Keratinocyte (primary cell): ENCODE data around the gene FSIP1. TPM values are rescaled to one million over a fixed set of nuclear protein-coding genes. Genes with fewer than 3 reads are reported as not detected.

Experiments used
- DNase-seq: peaks from one replicate; pipeline ENCODE4 v3.0.0-alpha.2; 2011; ENCODE audit warnings: low read depth, missing footprints, low spot score
- FAIRE-seq: peaks from 2 replicates; lab custom pipeline; 2011; peaks lifted over from hg19 to GRCh38; lab: Jason Lieb, UNC
- H2AFZ ChIP-seq: 2 replicates; pipeline ENCODE4 v1.6.0; 2012; ENCODE audit warnings: low read length, control low read depth, inconsistent platforms; ENCODE audit not compliant: control insufficient read depth
- H3K27ac ChIP-seq: 2 replicates; pipeline ENCODE4 v1.5.1; 2011; ENCODE audit warnings: low read length; ENCODE audit not compliant: control insufficient read depth, insufficient read depth
- H3K27me3 ChIP-seq: 3 replicates; pipeline ENCODE4 v1.6.0; 2011; ENCODE audit warnings: low read length; ENCODE audit not compliant: control insufficient read depth, insufficient read depth; ENCODE audit errors: extremely low read depth
- H3K36me3 ChIP-seq, 2 experiments: 2 replicates in 1 of 2; 3 replicates in 1 of 2; pipeline ENCODE4 v1.5.1; 2011; ENCODE audit warnings: low read length in 2 of 2, mild to moderate bottlenecking in 1 of 2; ENCODE audit not compliant: control insufficient read depth in 2 of 2, insufficient read depth in 2 of 2; ENCODE audit errors: extremely low read depth in 1 of 2
- H3K4me1 ChIP-seq: 3 replicates; pipeline ENCODE4 v1.5.1; 2011; ENCODE audit warnings: low read length; ENCODE audit not compliant: control insufficient read depth, insufficient read depth; ENCODE audit errors: extremely low read depth
- H3K4me2 ChIP-seq: 3 replicates; pipeline ENCODE4 v1.6.0; 2011; ENCODE audit warnings: low read depth, low read length; ENCODE audit not compliant: control insufficient read depth, insufficient read depth; ENCODE audit errors: extremely low read depth
- H3K4me3 ChIP-seq, 3 experiments: fragments of 200-600 bp in 1 of 3; sonication (generic) in 1 of 3; 2 replicates in 2 of 3; 3 replicates in 1 of 3; pipeline ENCODE4 v1.5.1; 2011 to 2016; ENCODE audit warnings: low read length in 3 of 3, mild to moderate bottlenecking in 3 of 3, control low read depth in 2 of 3, inconsistent platforms in 1 of 3, low read depth in 1 of 3, mixed read lengths in 1 of 3, mixed run types in 1 of 3, moderate library complexity in 1 of 3; ENCODE audit not compliant: control insufficient read depth in 2 of 3, insufficient read depth in 2 of 3; ENCODE audit errors: extremely low read depth in 1 of 3
- H3K79me2 ChIP-seq: 2 replicates; pipeline ENCODE4 v1.6.0; 2012; ENCODE audit warnings: low read length; ENCODE audit not compliant: control insufficient read depth, insufficient read depth
- H3K9ac ChIP-seq: 3 replicates; pipeline ENCODE4 v1.6.0; 2011; ENCODE audit warnings: low read length; ENCODE audit not compliant: control insufficient read depth, insufficient read depth; ENCODE audit errors: extremely low read depth
- H3K9me1 ChIP-seq: 3 replicates; pipeline ENCODE4 v1.6.0; 2011; ENCODE audit warnings: low read length; ENCODE audit not compliant: control insufficient read depth, insufficient read depth; ENCODE audit errors: extremely low read depth
- H3K9me3 ChIP-seq: 2 replicates; pipeline ENCODE4 v1.5.1; 2012; ENCODE audit warnings: low read depth, low read length; ENCODE audit not compliant: control insufficient read depth
- H4K20me1 ChIP-seq: 3 replicates; pipeline ENCODE4 v1.6.0; 2011; ENCODE audit warnings: low read length; ENCODE audit not compliant: control insufficient read depth, insufficient read depth; ENCODE audit errors: extremely low read depth
- CTCF ChIP-seq, 3 experiments: IDR thresholded peaks in 1 of 3; conservative IDR thresholded peaks in 1 of 3; optimal IDR thresholded peaks in 1 of 3; 2 replicates in 2 of 3; 3 replicates in 1 of 3; pipeline versions ENCODE3 to v1.5.1; 2011; ENCODE audit warnings: low read length in 3 of 3, mild to moderate bottlenecking in 3 of 3, moderate library complexity in 2 of 3, control low read depth in 1 of 3, inconsistent platforms in 1 of 3; ENCODE audit not compliant: insufficient read depth in 2 of 3; ENCODE audit errors: extremely low read depth in 1 of 3
- EZH2 ChIP-seq: IDR thresholded peaks from one replicate; pipeline ENCODE4 v1.6.1; 2012; ENCODE audit warnings: inconsistent platforms, mild to moderate bottlenecking, low read length, moderate library complexity
- dilution Hi-C: fragments of 300-500 bp; cut with MboI; formaldehyde crosslinking; loops from one replicate; pipeline ENCODE4 v1.7.0; 2020; ENCODE audit warnings: low sequenced_read_pairs; ENCODE audit not compliant: extremely low pct_ligation_motif_present
- polyA plus RNA-seq, 5 experiments: library from polyadenylated mRNA; depleted of rRNA in 3 of 5; stranded (reverse) in 3 of 5; stranded (forward) in 1 of 5; unstranded in 1 of 5; fragments of >200 nt; gene quantifications; 1 replicate in 1 of 5; 2 replicates in 3 of 5; 3 replicates in 1 of 5; pipeline versions ENCODE4 v1.2.1 to v1.2.3, GENCODE V29; 2011 to 2012; ENCODE audit warnings: missing spikeins in 2 of 5, low read depth in 1 of 5, low replicate concordance in 1 of 5

Gene FSIP1
- polyA plus RNA-seq, 1 donor (not counting 4 experiments of a cell fraction or from before 2014, with no cell fraction given), result 1.5 TPM

GRCh38 chr15:39793923-39794322, 11.3 kb upstream of the FSIP1 start:
- Histone ChIP-seq H3K9me1 (no peaks in the 10 kb centered on the region), H3K9ac (no peak overlapping the region), H3K4me3 (no peak overlapping the region), H2AFZ (no peak overlapping the region), H4K20me1 (no peaks in the 10 kb centered on the region), H3K9me3 (no peaks in the 10 kb centered on the region), H3K27me3 (no peaks in the 10 kb centered on the region), H3K79me2 (no peaks in the 10 kb centered on the region), H3K4me1 (no peaks in the 10 kb centered on the region), H3K27ac (no peak overlapping the region), H3K36me3 (no peaks in the 10 kb centered on the region), H3K4me2 (no peak overlapping the region)
- dilution Hi-C loops, result no loop called here
- FAIRE-seq (no peak), DNase-seq (no peak)
- no peak for TF ChIP-seq CTCF (optimal IDR thresholded peaks at IDR 0.05 in 1 of 3, IDR thresholded peaks at IDR 0.05 in 1 of 3, conservative IDR thresholded peaks at IDR 0.05 in 1 of 3; ENCODE audit: extremely low read depth in 1 of 3, insufficient read depth in 2 of 3, low read length in 3 of 3)
- no peak for TF ChIP-seq EZH2

DNA sequence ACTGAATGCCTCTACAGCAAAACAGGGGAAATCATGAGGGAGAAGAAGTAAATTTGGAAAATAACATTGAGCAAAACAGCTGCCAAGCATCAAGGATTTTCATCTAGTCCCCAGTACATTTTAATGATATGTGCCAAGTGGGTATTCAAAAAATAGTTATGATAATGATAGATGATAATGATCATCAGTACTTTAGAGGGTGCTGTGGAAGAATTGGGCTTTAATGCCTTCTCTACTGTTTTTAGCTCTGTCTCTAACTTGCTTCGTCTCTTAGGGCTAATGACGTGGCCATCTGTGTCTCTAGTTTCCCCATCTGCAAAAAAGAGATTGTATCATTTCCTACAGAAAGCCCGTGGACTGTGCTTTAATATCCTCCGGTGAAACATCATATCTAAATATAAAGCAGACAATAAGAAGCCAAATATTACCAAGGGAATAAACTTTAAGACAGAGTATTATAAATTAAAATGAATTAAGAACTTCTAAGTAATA, 10.2 kb upstream of the FSIP1 start:
- Histone ChIP-seq H3K4me3 (no peak overlapping the region), H3K9me1 (no peaks in the 10 kb centered on the region), H3K27me3 (no peaks in the 10 kb centered on the region), H3K9me3 (no peaks in the 10 kb centered on the region), H3K79me2 (no peaks in the 10 kb centered on the region), H3K4me2 (no peak overlapping the region), H3K9ac (no peak overlapping the region), H2AFZ (no peak overlapping the region), H3K36me3 (no peaks in the 10 kb centered on the region), H3K27ac (no peak overlapping the region), H4K20me1 (no peaks in the 10 kb centered on the region), H3K4me1 (no peaks in the 10 kb centered on the region)
- no peak for FAIRE-seq
- dilution Hi-C loops, result no loop called here
- no peak for DNase-seq
- no peak for TF ChIP-seq CTCF (optimal IDR thresholded peaks at IDR 0.05 in 1 of 3, IDR thresholded peaks at IDR 0.05 in 1 of 3, conservative IDR thresholded peaks at IDR 0.05 in 1 of 3; ENCODE audit: extremely low read depth in 1 of 3, insufficient read depth in 2 of 3, low read length in 3 of 3)
- no peak for TF ChIP-seq EZH2
